CD4-positive, alpha-beta T cell (primary cell): ENCODE results near the gene NACA2. TPM values are rescaled to one million over a fixed set of nuclear protein-coding genes. Genes with fewer than 3 reads are reported as not detected.

Source experiments
- ATAC-seq: fragments of 200-7000 bp; cut with Tn5 transposase; one replicate; pipeline ENCODE4 v1.10.0; 2022; ENCODE audit warnings: mild to moderate bottlenecking; ENCODE audit not compliant: poor library complexity
- CTCF ChIA-PET: fragments of 350-600 bp; sonication (Branson Sonifier 250); formaldehyde crosslinking; loops from one replicate; lab custom pipeline; 2021; ENCODE audit warnings: antibody characterized with exemption, inconsistent platforms; lab: Charles Lee
- POLR2A ChIA-PET: fragments of 350-600 bp; sonication (Branson Sonifier 250); formaldehyde crosslinking; loops from one replicate; lab custom pipeline; 2021; ENCODE audit warnings: antibody characterized with exemption, inconsistent platforms; lab: Charles Lee
- DNase-seq, 14 experiments: peaks; one replicate each; pipeline ENCODE4 v3.0.0-alpha.2; 2013 to 2020; ENCODE audit warnings: mixed read lengths in 2 of 14
- H3K27ac ChIP-seq, 2 donors: one replicate each; pipeline versions ENCODE4 v1.5.1 to v1.7.0; 2013; ENCODE audit warnings: low read length in 2 of 2, low read depth in 1 of 2, mild to moderate bottlenecking in 1 of 2
- H3K27me3 ChIP-seq, 2 experiments: 1 replicate in 1 of 2; 2 replicates in 1 of 2; pipeline versions ENCODE4 v1.6.1 to v1.7.0; 2013; ENCODE audit warnings: low read length in 2 of 2, control low read depth in 1 of 2, mild to moderate bottlenecking in 1 of 2, moderate library complexity in 1 of 2; ENCODE audit not compliant: insufficient read depth in 2 of 2, control insufficient read depth in 1 of 2
- H3K36me3 ChIP-seq: one replicate; pipeline ENCODE4 v1.6.1; 2013; ENCODE audit warnings: low read length, control low read depth; ENCODE audit not compliant: insufficient read depth
- H3K4me1 ChIP-seq: one replicate; pipeline ENCODE4 v1.6.1; 2013; ENCODE audit warnings: low read length, control low read depth; ENCODE audit not compliant: insufficient read depth
- H3K4me3 ChIP-seq: one replicate; pipeline ENCODE4 v1.5.1; 2013; ENCODE audit warnings: mild to moderate bottlenecking, low read length, moderate library complexity
- H3K9me3 ChIP-seq, 2 experiments: 1 replicate in 1 of 2; 2 replicates in 1 of 2; pipeline versions ENCODE4 v1.6.1 to v1.7.0; 2013; ENCODE audit warnings: low read length in 2 of 2, mild to moderate bottlenecking in 2 of 2, control low read depth in 1 of 2, moderate library complexity in 1 of 2; ENCODE audit not compliant: control insufficient read depth in 1 of 2, insufficient read depth in 1 of 2
- H3K27ac Mint-ChIP-seq: one replicate; pipeline ENCODE4 v1.8.0; 2020; ENCODE audit warnings: mixed read lengths
- H3K27me3 Mint-ChIP-seq: one replicate; pipeline ENCODE4 v1.8.0; 2021; ENCODE audit warnings: mixed read lengths
- H3K36me3 Mint-ChIP-seq: one replicate; pipeline ENCODE4 v1.8.0; 2021; ENCODE audit warnings: low read depth, mixed read lengths
- H3K4me1 Mint-ChIP-seq: one replicate; pipeline ENCODE4 v1.8.0; 2021; ENCODE audit warnings: low read depth, mixed read lengths
- H3K4me3 Mint-ChIP-seq: one replicate; pipeline ENCODE4 v1.8.0; 2020; ENCODE audit warnings: mild to moderate bottlenecking, mixed read lengths
- H3K9me3 Mint-ChIP-seq: one replicate; pipeline ENCODE4 v1.8.0; 2020; ENCODE audit warnings: mixed read lengths
- intact Hi-C, 2 experiments: fragments of 100-400 bp; cut with DNase I in 1 of 2; cut with micrococcal nuclease in 1 of 2; formaldehyde crosslinking; loops; one replicate each; pipeline versions ENCODE4 v1.15.1 to v1.9.0; 2023 to 2025; cut with DNase I, micrococcal nuclease
- total RNA-seq, 174 experiments: library from RNA in 2 of 174; stranded (reverse) in 2 of 174; gene quantifications; one replicate each; pipeline ENCODE4 v1.2.3 and lab custom pipeline; 2021 to 2026
- TF ChIP-seq, protein P1 (sequence below): fragments of 200-600 bp; IDR thresholded peaks from one replicate; pipeline ENCODE4 v1.8.0; 2022; ENCODE audit warnings: antibody characterized with exemption, mild to moderate bottlenecking

The NACA2 gene
- total RNA-seq, 2 experiments from 2014 or later = not detected

DNA sequence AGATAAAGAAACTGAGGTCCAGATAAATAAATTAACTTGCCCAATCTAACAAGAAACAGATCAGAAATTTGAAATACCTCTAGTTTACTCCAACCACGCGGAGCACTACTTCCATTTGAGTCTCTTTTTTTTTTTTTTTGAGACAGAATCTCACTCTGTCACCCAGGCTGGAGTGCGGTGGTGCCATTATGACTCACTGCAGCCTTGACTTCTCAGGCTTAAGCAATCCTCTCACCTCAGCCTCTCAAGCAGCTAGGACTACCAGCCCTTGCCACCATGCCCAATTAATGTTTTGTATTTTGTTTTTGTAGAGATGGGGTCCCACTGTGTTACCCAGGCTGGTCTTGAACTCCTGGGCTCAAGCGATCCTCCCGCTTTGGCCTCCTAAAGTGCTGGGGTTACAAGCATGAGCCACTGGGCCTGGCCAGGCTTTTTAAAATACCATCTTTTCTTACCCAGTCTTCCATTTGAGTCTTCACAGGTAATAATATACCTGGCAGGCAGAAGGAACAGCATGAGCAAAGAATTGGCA lies 3.3 kb upstream of the NACA2 start:
- H3K4me3 ChIP-seq = no peak overlapping the region
- no peaks in the 10 kb centered on the region for H3K36me3 Mint-ChIP-seq
- intact Hi-C loops = no loop called here

DNA sequence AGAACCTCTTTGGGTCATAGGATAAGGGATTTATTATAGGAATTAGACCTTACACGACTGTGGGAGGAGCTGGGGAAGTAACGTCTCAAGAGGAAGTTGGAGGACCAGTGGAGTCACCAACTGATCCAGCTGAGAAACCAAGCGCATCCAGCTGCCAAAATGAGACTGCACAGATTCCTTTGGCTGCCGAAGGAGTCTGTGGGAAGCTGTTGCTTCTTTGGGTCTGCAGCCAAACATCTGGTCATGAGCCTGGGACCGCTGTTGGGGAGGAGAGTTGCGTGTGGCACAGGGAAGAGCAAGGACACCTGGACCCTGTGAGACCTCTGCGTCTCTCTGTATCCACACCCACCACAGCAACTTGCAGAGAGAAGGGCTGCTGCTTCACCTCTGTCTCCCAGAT lies 2.4 kb upstream of the NACA2 start:
- H3K4me3 Mint-ChIP-seq = no peak overlapping the region
- H3K9me3 ChIP-seq = peaks cover 0 to 3% of the 10 kb centered on the region in 2 experiments
- no peak overlapping the region for H3K27ac Mint-ChIP-seq
- H3K36me3 Mint-ChIP-seq = no peaks in the 10 kb centered on the region
- no peaks in the 10 kb centered on the region for H3K4me1 ChIP-seq
- H3K9me3 Mint-ChIP-seq = no peaks in the 10 kb centered on the region
- ATAC-seq = no peak
- H3K27ac ChIP-seq = no peak overlapping the region
- H3K27me3 Mint-ChIP-seq = peaks cover 30% of the 10 kb centered on the region
- H3K27me3 ChIP-seq = peaks cover 0 to 3% of the 10 kb centered on the region in 2 experiments
- intact Hi-C loops = no loop called here
- no peak for DNase-seq
- no peak overlapping the region for H3K4me3 ChIP-seq
- ChIA-PET POLR2A (no interaction called here), CTCF (interaction anchor here (1.1 kb wide), 1 partner anchor 20 kb away, joined by 3 read pairs; no protein-coding TSS in a partner anchor)
- H3K36me3 ChIP-seq = no peaks in the 10 kb centered on the region
- TF ChIP-seq, protein P1, sequence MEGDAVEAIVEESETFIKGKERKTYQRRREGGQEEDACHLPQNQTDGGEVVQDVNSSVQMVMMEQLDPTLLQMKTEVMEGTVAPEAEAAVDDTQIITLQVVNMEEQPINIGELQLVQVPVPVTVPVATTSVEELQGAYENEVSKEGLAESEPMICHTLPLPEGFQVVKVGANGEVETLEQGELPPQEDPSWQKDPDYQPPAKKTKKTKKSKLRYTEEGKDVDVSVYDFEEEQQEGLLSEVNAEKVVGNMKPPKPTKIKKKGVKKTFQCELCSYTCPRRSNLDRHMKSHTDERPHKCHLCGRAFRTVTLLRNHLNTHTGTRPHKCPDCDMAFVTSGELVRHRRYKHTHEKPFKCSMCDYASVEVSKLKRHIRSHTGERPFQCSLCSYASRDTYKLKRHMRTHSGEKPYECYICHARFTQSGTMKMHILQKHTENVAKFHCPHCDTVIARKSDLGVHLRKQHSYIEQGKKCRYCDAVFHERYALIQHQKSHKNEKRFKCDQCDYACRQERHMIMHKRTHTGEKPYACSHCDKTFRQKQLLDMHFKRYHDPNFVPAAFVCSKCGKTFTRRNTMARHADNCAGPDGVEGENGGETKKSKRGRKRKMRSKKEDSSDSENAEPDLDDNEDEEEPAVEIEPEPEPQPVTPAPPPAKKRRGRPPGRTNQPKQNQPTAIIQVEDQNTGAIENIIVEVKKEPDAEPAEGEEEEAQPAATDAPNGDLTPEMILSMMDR = no peak
- H3K4me1 Mint-ChIP-seq = no peaks in the 10 kb centered on the region

More for the DNA sequence above, 3.3 kb upstream of the NACA2 start:
- H3K4me1 ChIP-seq = no peaks in the 10 kb centered on the region
- no peaks in the 10 kb centered on the region for H3K9me3 Mint-ChIP-seq
- no peaks in the 10 kb centered on the region for H3K36me3 ChIP-seq
- no peak for ATAC-seq
- H3K27ac ChIP-seq = no peak overlapping the region
- ChIA-PET POLR2A (no interaction called here), CTCF (interaction anchor here (1.1 kb wide), 1 partner anchor 21 kb away, joined by 3 read pairs; no protein-coding TSS in a partner anchor)
- H3K9me3 ChIP-seq = peaks cover 0 to 3% of the 10 kb centered on the region in 2 experiments
- TF ChIP-seq, protein P1 = no peak
- no peaks in the 10 kb centered on the region for H3K4me1 Mint-ChIP-seq
- no peak overlapping the region for H3K27ac Mint-ChIP-seq
- no peak overlapping the region for H3K4me3 Mint-ChIP-seq
- no peak for DNase-seq
- H3K27me3 ChIP-seq = peaks cover 3 to 7% of the 10 kb centered on the region in 2 experiments
- H3K27me3 Mint-ChIP-seq = peaks cover 30% of the 10 kb centered on the region

DNA sequence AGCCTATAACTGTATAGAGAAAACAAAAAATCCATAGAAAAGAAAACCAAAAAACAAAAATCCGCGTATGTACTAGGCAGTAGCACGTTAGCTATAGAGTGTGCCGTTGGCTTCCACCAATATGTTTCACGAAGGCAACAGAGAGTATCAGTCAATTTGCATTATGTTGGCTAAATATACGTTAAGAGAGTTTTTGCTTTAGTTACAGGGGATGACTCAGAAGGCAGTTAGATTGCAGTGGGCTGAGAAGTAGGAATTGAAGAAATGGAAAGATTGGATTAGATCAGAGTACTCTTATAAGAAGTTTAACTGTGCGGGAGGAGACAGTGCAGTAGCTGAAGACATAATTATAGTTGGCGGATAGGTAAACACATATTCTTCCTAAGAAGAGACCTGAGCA lies 911 bp upstream of the NACA2 start:
- Histone ChIP-seq H3K27me3 (peaks cover 0 to 3% of the 10 kb centered on the region in 2 experiments), H3K9me3 (peaks cover 0 to 3% of the 10 kb centered on the region in 2 experiments), H3K4me1 (no peaks in the 10 kb centered on the region), H3K27ac (no peak overlapping the region), H3K36me3 (no peaks in the 10 kb centered on the region), H3K4me3 (no peak overlapping the region)
- Mint-ChIP-seq H3K36me3 (no peaks in the 10 kb centered on the region), H3K4me3 (no peak overlapping the region), H3K27me3 (peaks cover 28% of the 10 kb centered on the region), H3K4me1 (no peaks in the 10 kb centered on the region), H3K27ac (no peak overlapping the region), H3K9me3 (no peaks in the 10 kb centered on the region)
- no peak for ATAC-seq
- ChIA-PET CTCF (no interaction called here), POLR2A (no interaction called here)
- no peak for DNase-seq
- intact Hi-C loops = no loop called here
- TF ChIP-seq, protein P1 = no peak
